GM12801 (cell line): Measurements from ENCODE around the gene PEX7.

Experiments used
- TF ChIP-seq, protein P1 (sequence below): IDR thresholded peaks from one replicate; pipeline ENCODE4 v1.5.1; 2011; ENCODE audit warnings: control low read depth; ENCODE audit not compliant: insufficient read length; ENCODE audit errors: extremely low read depth

The PEX7 gene

DNA sequence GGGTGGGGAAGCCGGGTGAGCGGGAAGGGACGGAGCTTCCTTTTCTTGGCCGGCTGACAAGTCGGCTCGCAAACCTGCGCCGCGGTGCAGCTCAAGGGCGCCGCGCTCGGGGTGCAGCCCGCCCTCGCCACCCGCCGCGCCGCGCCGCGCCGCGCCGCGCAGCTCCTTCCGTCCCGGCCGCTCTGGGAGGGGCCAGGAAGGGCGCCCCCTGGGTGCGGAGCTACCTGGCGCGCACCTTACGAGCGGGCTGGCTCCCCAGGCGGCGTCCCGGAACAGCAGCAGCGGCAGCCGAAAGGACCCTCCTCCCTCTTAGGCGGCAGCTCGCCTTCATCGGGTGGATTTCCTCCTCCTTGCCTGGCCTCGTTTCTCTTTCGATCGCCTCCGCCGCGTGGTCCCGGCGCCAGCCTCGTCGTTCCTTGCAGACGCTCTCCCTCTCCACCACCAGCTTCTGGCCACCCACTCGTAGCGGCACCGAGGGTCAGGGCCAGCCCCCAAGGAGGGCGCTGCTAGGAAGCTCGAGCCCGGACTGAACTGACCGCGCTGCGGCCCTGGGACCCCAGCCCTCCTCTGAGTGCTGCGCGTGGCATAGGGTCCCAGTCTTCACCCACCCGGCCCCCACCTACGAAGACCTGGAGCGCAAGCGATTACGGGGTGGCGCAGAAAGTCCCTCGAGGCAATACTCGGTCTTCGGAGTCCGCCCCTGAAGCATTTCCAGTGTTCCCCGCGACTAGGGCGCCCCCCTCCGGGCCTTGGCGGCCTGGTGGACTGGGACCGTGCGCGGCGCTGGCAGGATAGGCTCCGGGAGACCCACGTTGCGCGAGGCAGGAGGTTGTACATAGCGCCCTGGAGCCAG is 29.8 kb upstream of the PEX7 start, which contains the start of gene MAP3K5:
TSS of gene MAP3K5 (minus strand) at position 68 of the 853 bp plus-strand sequence. CDS start 320 bp downstream, outside the sequence.
- TF ChIP-seq, protein P1, sequence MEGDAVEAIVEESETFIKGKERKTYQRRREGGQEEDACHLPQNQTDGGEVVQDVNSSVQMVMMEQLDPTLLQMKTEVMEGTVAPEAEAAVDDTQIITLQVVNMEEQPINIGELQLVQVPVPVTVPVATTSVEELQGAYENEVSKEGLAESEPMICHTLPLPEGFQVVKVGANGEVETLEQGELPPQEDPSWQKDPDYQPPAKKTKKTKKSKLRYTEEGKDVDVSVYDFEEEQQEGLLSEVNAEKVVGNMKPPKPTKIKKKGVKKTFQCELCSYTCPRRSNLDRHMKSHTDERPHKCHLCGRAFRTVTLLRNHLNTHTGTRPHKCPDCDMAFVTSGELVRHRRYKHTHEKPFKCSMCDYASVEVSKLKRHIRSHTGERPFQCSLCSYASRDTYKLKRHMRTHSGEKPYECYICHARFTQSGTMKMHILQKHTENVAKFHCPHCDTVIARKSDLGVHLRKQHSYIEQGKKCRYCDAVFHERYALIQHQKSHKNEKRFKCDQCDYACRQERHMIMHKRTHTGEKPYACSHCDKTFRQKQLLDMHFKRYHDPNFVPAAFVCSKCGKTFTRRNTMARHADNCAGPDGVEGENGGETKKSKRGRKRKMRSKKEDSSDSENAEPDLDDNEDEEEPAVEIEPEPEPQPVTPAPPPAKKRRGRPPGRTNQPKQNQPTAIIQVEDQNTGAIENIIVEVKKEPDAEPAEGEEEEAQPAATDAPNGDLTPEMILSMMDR, result no peak

DNA sequence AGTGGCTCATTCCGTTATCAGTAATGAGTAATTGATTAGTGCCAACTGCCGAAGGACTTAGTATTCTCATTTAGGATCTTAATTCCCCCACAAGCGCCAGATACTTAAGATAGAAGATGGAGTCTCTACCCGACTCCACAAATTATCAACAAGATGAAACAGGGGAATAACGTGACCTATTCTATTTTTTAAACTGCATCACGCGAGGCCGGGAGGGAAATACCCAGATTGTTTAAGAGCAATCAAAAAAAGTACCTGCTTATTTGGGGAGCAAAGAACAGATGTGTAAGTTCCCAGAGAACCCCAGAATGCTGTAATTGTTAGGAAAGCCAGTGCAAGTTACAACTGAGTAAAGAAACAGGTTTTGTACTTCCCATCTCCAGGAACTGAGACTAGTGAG is 29.0 kb upstream of the PEX7 start:
- TF ChIP-seq, protein P1, result no peak

DNA sequence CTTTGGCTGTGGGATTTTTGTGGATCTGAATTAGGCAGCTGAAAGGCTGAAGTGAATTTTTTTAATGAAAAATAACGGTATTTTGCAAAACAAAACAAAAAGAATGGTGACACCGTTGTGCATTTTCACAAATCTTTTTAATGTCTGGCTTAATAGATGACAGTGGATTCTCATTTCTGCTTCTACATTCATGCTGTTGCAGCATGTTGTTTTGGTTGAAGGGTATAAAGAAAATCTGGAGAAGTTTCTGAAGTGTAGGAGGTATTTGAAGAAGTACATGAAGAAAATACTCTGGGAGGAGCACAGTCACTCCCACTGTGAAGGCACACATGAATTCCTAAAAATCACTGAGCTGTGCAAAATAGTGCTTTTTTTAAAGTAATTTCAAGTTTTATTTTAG is 27.0 kb upstream of the PEX7 start:
- TF ChIP-seq, protein P1, result no peak

DNA sequence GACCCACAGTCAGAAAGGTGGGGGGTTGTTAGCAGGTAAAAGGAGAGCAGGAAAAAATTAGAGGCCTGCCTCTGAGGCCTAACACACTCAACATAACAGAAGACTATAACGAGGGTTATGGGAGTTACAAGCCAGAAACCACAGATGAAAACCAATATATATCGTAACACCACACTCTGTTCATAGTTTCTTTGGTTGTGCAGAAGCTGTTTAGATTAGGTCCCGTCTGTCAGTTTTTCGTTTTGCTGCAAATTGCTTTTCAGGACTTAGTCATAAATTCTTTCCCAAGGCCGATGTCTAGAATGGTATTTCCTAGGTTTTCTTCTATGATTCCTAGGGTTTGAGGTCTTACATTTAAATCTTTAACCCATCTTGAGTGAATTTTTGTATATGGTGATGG is 26.4 kb upstream of the PEX7 start:
- TF ChIP-seq, protein P1, result no peak

- TF ChIP-seq, protein P1, result no peak
Observed at GRCh38 chr6:136798044-136798443, 24.3 kb upstream of the PEX7 start.

DNA sequence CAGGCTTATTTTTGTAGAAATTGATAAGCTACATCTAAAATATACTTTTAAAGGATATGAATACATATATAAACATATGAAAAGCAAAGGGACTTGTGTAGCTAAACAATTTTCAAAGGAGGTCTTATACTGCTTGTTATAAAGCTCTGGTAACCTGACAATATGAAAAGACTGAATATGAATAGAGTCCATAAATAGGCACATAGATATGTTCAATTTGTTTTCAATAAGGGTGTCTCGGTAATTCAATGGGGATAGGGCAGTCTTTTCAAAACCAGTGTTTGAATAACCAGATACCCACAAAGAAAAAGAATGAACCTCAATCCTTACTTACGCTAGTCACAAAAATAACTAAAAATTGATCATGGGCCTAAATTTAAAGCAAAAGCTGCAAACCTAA is 20.8 kb upstream of the PEX7 start:
- TF ChIP-seq, protein P1, result no peak

GRCh38 chr6:136803608-136804007 is 18.8 kb upstream of the PEX7 start:
- TF ChIP-seq, protein P1, result no peak
